ENCODE results near the gene FAM186B.
A peak's percentile ranks its signal among the peaks of the same experiment; 100 is the strongest.

DNA sequence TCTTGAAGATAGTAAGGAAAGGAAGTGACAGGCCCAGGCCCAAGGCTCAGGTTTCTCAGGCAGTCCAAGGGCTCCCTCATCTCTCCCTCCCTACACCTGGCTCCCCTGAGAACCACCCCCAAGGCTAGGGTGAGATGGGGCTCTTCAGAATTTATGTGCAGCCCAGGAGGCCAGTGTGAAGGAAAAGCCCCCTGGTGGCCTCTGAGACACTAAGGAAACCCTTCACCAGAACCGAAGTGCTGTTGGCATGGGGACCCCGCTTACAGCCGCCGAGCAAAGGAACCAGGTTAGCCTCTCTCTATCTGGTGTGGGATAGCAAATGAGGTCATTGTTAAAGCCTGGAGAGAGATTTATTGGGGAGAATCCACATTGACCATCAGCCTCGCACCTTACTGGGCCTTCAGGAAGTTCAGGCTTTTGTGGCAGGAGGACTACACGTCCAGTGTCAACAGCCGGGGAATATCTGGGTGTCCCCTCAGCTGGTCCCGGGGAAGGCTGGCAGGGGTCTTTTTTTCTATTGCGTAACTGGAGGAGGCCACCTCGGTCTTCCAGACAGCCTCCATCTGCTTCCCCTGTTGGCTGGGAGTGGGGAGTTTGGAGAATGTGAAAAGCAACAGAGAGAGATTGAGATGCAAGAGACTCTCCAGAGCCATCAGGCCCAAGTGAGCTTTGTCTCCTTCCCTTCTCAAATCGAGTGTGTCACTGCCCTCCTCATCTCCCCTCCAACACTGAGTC, 18.1 kb downstream of the FAM186B start:
- TF ChIP-seq CTCF (IDR thresholded peaks at IDR 0.05) (peak; percentile 7), EZH2 (IDR thresholded peaks at IDR 0.05) (no peak), EZH2phosphoT487 (IDR thresholded peaks at IDR 0.05) (no peak)
